KOPT-K1 (cell line): ENCODE results near the gene SPIRE2.
A peak's percentile ranks its signal among the peaks of the same experiment; 100 is the strongest.
"Not testable (repeated sequence)": the region's sequence is repeated elsewhere in the genome, so short reads cannot be mapped to it uniquely, and the experiment has no call there.

Experiments used
- H3K27ac ChIP-seq: fragments of 200-600 bp; sonication (generic); 2 replicates; pipeline ENCODE4 v1.5.1; 2016; ENCODE audit warnings: antibody characterized with exemption, mild to moderate bottlenecking, low read depth, low read length; ENCODE audit not compliant: poor library complexity, severe bottlenecking
- H3K36me3 ChIP-seq: fragments of 200-600 bp; sonication (generic); 2 replicates; pipeline ENCODE4 v1.5.1; 2017; ENCODE audit warnings: antibody characterized with exemption, mild to moderate bottlenecking, low read length, moderate library complexity; ENCODE audit not compliant: insufficient read depth
- H3K9me3 ChIP-seq: fragments of 200-600 bp; sonication (generic); 2 replicates; pipeline ENCODE4 v1.5.1; 2017; ENCODE audit warnings: antibody characterized with exemption, low read length, mild to moderate bottlenecking; ENCODE audit not compliant: insufficient read depth, poor library complexity, severe bottlenecking

The SPIRE2 gene

GRCh38 chr16:89798126-89798525 is 30.1 kb upstream of the SPIRE2 start:
- H3K36me3 ChIP-seq = peaks cover 100% of the 10 kb centered on the region
- H3K27ac ChIP-seq = no peak overlapping the region
- no peaks in the 10 kb centered on the region for H3K9me3 ChIP-seq

DNA sequence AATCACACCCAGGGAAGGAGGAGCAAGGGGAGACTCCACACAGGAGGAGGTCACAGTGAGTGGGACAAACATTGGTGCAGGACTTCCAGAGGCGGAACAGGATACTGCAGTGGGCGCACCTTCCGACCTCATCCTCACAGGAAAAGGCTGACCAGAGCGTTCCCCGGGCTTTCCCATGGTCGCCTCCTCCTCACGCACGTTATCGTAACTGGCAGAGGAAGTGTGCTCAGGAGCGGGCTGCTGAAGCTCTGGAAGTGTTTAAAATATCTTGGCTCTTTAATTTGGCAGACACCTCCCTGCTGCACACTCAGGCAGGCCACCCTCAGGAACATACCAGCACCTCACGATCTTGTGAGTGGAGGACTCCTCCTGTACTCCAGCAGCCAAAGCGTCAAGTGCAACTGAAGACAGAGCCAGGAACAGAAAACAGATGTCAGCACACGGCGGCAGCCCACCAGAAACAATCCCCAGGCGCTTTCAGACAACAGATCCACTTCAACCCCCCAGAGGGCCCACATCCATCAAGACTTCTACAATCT is 29.4 kb upstream of the SPIRE2 start:
- Histone ChIP-seq H3K27ac (no peak overlapping the region), H3K36me3 (peaks cover 100% of the 10 kb centered on the region), H3K9me3 (no peaks in the 10 kb centered on the region)

DNA sequence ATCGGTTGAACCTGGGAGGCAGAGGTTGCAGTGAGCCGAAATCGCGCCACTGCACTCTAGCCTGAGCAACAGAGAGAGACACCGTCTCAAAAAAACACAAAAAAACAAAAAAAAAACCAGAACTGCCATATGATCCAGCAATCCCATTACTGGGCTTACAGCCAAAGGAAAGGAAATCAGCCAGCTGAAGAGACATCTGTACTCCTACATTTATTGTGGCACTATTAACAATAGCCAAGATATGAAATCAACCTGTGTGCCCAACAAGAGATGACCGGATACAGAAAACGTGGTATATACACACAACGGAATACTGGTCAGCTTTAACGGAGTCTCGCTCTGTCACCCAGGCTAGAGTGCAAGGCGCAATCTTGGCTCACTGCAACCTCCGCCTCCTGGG is 26.5 kb upstream of the SPIRE2 start:
- Histone ChIP-seq H3K9me3 (no peaks in the 10 kb centered on the region), H3K27ac (no peak overlapping the region), H3K36me3 (peaks cover 96% of the 10 kb centered on the region)

DNA sequence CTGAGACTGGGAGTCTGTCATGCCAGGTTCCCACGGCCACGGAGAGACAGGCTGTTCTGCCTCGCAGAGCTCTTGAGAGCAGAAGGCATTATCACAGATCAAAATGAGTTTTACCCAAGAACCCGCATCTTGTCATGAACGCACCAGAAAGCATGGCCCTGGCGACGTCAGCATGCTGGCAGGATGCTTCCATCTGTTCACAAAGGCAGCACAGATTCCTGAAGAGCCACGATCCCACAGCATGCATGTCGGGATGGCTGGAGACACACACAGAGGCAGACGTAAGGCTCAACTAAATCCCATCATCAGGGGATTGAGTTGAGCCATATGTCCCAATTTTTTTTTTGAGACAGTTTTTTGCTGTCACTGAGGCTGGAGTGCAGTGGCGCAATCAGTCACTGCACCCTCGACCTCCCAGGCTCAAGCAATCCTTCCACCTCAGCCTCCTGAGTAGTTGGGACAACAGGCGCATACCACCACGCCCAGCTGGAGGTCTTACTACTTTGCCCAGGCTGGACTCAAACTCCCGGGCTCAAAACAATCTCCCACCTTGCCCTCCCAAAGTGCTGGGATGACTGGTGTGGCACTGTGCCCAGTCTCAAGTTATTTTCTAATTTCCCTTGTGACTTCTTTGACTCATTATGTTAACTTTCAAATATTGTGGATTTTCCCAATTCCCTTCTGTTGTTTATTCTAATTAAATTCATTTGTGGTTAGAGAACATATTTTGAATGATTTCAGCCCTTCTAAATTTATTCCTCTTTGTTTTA is 23.0 kb upstream of the SPIRE2 start:
- H3K9me3 ChIP-seq = no peaks in the 10 kb centered on the region
- peaks cover 96% of the 10 kb centered on the region for H3K36me3 ChIP-seq
- H3K27ac ChIP-seq = no peak overlapping the region

- H3K36me3 ChIP-seq = peaks cover 96% of the 10 kb centered on the region
- not testable (repeated sequence) for H3K9me3 ChIP-seq, H3K27ac ChIP-seq
Measured at GRCh38 chr16:89806589-89807193, 21.6 kb upstream of the SPIRE2 start.

DNA sequence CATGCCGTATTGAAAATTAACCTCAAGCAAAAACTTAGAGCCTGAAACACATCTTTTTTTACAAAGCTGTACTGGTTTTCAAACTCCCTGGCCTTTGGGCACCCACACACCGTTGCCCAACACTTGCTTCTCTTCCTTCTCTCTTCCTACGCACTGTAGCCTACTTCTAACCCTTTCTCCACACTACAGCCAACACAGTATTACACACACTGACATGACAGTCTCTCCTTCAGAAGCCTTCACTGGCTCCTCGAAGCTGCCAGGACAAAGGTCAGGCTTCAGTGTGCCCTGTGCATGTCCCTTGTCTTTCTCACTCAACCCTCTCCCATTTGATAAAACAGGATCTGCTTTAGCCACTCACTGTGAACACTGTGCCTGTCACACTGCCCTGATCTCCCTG is 19.8 kb upstream of the SPIRE2 start:
- H3K36me3 ChIP-seq = peaks cover 96% of the 10 kb centered on the region
- no peaks in the 10 kb centered on the region for H3K9me3 ChIP-seq
- H3K27ac ChIP-seq = no peak overlapping the region

- Histone ChIP-seq H3K27ac (no peak overlapping the region), H3K36me3 (peaks cover 82% of the 10 kb centered on the region)
Measured at GRCh38 chr16:89811321-89811720, 17.0 kb upstream of the SPIRE2 start.

GRCh38 chr16:89815639-89816348 is 12.5 kb upstream of the SPIRE2 start:
- Histone ChIP-seq H3K9me3 (no peaks in the 10 kb centered on the region), H3K27ac (peak overlapping the region; percentile 82), H3K36me3 (peaks cover 39% of the 10 kb centered on the region)

More at GRCh38 chr16:89811321-89811720, 17.0 kb upstream of the SPIRE2 start:
- H3K9me3 ChIP-seq = no peaks in the 10 kb centered on the region

- H3K36me3 ChIP-seq, H3K9me3 ChIP-seq, H3K27ac ChIP-seq: not testable (repeated sequence)
Measured at GRCh38 chr16:89818851-89819403, 9.3 kb upstream of the SPIRE2 start.

DNA sequence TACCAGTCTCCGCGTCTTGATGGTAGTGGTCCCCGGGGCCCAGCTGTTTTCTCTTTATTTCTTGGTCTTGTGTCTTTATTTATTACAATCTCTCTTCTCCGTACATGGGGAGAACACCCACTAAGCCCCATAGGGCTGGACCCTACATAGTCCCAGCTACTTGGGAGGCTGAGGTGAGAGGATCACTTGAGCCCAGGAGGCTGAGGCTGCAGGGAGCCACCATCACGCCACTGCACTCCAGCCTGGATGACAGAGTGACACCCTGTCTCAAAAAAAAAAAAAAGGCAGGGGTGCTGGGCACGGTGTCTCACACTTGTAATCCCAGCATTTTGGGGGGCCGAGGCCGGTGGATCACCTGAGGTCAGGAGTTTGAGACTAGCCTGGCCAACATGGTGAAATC is 8.8 kb upstream of the SPIRE2 start:
- not testable (repeated sequence) for H3K9me3 ChIP-seq, H3K36me3 ChIP-seq, H3K27ac ChIP-seq

DNA sequence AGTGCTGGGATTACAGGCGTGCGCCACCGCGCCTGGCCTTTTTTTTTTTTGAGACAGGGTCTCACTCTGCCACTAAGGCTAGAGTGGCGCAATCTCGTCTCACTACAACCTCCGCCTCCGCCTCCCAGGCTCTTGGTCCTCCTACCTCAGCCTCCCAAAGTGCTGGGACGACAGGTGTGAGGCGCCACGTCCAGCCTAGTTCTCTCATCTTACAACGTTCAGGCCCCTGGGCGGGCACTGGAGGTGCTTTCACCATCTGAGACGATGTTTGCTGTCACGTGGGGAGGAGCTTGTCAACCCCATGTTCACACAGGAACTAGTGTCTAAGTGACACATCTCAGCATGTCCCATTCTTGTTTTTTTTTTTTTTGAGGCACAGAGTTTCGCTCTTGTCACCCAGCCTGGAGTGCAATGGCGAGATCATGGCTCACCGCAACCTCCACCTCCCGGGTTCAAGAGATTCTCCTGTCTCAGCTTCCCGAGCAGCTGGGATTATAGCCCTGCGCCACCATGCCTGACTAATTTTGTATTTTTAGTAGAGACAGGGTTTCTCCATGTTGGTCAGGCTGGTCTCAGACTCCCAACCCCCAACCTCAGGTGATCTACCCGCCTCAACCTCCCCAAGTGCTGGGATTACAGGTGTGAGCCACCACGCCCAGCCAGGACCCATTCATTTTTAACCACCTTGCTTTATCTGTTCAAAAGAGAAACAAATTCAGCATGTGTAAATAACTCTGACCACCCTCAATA is 6.7 kb upstream of the SPIRE2 start:
- no peaks in the 10 kb centered on the region for H3K36me3 ChIP-seq
- no peaks in the 10 kb centered on the region for H3K9me3 ChIP-seq
- no peak overlapping the region for H3K27ac ChIP-seq

- Histone ChIP-seq H3K36me3 (no peaks in the 10 kb centered on the region), H3K9me3 (no peaks in the 10 kb centered on the region), H3K27ac (no peak overlapping the region)
Measured at GRCh38 chr16:89822188-89823086, 5.8 kb upstream of the SPIRE2 start.

GRCh38 chr16:89823087-89823823 is 5.0 kb upstream of the SPIRE2 start:
- Histone ChIP-seq H3K27ac (no peak overlapping the region), H3K9me3 (no peaks in the 10 kb centered on the region), H3K36me3 (no peaks in the 10 kb centered on the region)
